ENCODE results near the gene S100A10. TPM values are rescaled to one million over a fixed set of nuclear protein-coding genes. Genes with fewer than 3 reads are reported as not detected.

Gene S100A10
- total and polyA plus RNA-seq, 4 donors, result 7.0 to 99.5 (median 35.4) TPM

DNA sequence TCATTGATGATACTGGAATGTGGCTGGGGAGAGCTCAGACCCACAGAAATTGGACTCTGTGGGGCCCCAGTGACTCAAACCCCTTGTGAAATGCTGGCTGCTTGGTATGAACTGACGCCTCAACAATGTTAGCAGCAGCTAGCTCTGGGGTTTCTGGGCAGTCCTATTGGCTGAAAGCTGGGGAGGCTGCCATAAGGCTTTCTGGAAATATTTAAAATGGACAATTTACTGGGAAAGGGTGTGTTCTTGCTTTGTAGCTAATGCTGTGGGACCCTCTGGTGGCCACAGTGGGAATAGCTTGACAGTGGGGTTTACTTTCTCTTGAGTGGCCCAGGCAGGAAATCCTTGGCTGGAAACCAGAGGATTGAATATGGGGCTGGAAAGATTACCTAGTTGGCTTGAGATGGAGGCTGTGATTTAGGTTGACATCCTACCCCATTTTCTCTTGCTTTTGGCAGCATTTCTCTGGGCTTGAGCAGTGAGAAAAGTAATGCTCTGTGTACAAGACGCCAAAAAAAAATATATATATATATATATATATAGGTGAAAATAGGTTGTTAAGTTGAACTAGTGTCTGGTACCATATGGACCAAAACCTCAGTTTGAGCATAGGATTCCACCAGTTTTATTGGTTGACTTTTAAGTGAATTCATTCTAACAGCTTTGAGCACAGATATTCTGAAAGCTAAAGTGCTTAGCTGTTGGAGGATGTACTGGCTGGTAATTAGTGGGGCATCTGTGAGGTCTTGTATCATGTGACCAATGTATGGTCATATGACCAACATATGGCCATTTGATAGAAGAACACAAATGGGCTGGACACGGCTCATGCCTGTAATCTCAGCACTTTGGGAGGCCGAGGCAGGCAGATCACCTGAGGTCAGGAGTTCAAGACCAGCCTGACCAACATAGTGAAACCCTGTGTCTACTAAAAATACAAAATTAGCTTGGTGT is 8.2 kb upstream of the S100A10 start (continued):
- TF ChIP-seq YY1 (IDR thresholded peaks at IDR 0.05) (no peak), GABPA (IDR thresholded peaks at IDR 0.05 in 1 of 2, conservative IDR thresholded peaks at IDR 0.05 in 1 of 2) (no peak), JUND (IDR thresholded peaks at IDR 0.05) (no peak), RXRA (IDR thresholded peaks at IDR 0.05) (no peak)
- TF ChIP-seq, protein P1, sequence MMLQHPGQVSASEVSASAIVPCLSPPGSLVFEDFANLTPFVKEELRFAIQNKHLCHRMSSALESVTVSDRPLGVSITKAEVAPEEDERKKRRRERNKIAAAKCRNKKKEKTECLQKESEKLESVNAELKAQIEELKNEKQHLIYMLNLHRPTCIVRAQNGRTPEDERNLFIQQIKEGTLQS (IDR thresholded peaks at IDR 0.05), result no peak

DNA sequence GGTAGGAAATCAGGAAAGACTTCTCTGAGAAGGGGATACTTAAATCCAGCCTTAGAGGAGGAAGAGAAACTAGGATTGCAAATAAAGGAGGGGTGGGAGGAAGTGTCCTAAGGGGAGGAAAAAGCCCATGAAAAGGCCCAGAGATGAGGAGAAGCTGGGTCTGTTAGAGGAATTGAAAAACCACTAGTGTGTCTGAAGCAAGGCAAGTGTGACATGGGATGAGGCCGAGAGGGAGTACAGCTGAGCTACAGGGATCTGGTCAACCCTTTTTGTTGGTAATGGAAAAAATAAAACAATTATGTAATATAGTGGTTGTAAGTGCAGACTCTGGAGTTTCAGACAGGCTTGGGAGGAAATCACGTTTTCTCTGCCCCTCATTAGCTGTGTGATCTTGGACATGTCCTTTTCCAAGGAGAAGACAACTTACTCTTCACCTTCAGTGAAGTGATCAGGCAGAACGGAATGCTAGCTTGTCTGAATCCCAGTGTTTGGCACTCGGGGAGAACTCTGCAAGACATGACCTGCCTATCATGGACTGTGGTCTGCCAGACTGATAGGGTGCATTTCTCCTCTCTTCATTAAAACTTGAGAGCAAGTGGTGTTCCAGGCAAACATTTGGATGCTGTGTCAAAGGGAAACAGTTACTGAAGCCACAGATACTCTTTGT is 7.4 kb upstream of the S100A10 start:
- H3K9ac ChIP-seq (ENCODE audit: low read depth in 1 of 2, low read length in 2 of 2), result no peak overlapping the region
- DNase-seq (ENCODE audit: low spot score), result no peak
- no peaks in the 10 kb centered on the region for H3K27me3 ChIP-seq (ENCODE audit: control insufficient read depth in 4 of 4, insufficient read depth in 4 of 4, low read length in 3 of 4)
- no peak overlapping the region for H3K4me3 ChIP-seq (ENCODE audit: low read depth in 1 of 3, low read length in 3 of 3)
- H3K4me1 ChIP-seq (ENCODE audit: control insufficient read depth in 4 of 4, insufficient read depth in 4 of 4, low read length in 3 of 4), result no peaks in the 10 kb centered on the region
- WGBS, result 73% methylated on average over 4 of the region's 4 CpGs
- H3K36me3 ChIP-seq (ENCODE audit: control insufficient read depth in 4 of 4, insufficient read depth in 3 of 4, low read depth in 1 of 4, low read length in 3 of 4), result no peaks in the 10 kb centered on the region
- no peaks in the 10 kb centered on the region for H3K9me3 ChIP-seq (ENCODE audit: control insufficient read depth in 4 of 4, low read length in 3 of 4)
- TF ChIP-seq RAD21 (IDR thresholded peaks at IDR 0.05) (no peak), JUND (IDR thresholded peaks at IDR 0.05) (no peak), SP1 (IDR thresholded peaks at IDR 0.05) (no peak)
- H3K27ac ChIP-seq (ENCODE audit: low read depth in 1 of 2, low read length in 2 of 2), result no peak overlapping the region

DNA sequence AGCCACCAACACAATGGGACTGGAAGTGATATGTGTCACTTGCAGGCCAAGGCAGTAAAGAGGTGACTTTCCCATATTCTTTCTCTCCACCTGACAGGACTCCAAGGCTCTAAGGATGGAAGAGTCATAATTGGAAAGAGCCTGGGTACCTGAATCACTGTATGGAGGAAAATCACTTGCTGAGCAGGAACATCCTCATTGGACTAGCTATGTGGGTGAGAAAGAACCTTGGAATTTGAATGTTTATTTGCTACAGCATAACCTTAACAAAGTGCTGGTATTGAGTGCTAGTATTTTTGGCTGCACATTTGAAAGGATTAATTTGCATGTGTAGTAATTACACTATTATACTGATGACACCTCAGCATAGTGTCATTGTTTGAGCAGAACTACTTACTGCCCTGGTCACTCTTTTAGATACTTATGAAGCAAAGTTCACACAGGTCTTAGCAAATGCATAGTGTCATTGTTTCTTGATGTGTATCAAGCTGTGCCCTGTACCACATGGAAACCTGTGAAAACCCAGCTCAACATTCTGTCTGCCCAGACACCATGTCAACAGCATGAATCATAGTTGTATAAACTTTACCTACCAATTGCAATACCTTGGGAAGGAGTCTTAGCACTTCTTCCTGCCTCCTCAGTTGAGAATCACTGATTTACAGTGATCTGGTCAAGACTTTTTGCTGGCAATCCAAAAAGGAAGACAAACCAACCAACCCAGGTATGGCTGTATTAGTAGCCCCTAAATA is 5.1 kb upstream of the S100A10 start:
- no peak for DNase-seq (ENCODE audit: low spot score)
- Histone ChIP-seq H3K4me3 (ENCODE audit: low read depth in 1 of 3, low read length in 3 of 3) (no peak overlapping the region), H3K36me3 (ENCODE audit: control insufficient read depth in 4 of 4, insufficient read depth in 3 of 4, low read depth in 1 of 4, low read length in 3 of 4) (no peaks in the 10 kb centered on the region), H3K9ac (ENCODE audit: low read depth in 1 of 2, low read length in 2 of 2) (no peak overlapping the region), H3K27ac (ENCODE audit: low read depth in 1 of 2, low read length in 2 of 2) (no peak overlapping the region), H3K27me3 (ENCODE audit: control insufficient read depth in 4 of 4, insufficient read depth in 4 of 4, low read length in 3 of 4) (no peaks in the 10 kb centered on the region), H3K4me1 (ENCODE audit: control insufficient read depth in 4 of 4, insufficient read depth in 4 of 4, low read length in 3 of 4) (peaks cover 0 to 6% (median 5%) of the 10 kb centered on the region in 4 donors), H3K9me3 (ENCODE audit: control insufficient read depth in 4 of 4, low read length in 3 of 4) (no peaks in the 10 kb centered on the region)
- TF ChIP-seq JUND (IDR thresholded peaks at IDR 0.05) (no peak), GABPA (IDR thresholded peaks at IDR 0.05 in 1 of 2, conservative IDR thresholded peaks at IDR 0.05 in 1 of 2) (no peak), NR2F2 (IDR thresholded peaks at IDR 0.05) (no peak)

DNA sequence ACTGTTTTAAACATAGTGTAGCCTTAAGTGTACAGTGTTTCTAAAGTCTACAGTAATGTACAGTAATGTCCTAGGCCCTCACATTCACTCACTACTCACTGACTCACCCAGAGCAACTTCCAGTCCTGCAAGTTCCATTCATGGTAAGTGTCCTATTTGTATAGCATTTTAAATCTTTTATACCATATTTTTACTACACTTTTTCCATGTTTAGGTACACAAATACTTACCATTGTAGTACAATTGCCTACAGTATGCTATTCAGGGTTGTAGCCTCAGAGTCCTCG is 3.6 kb upstream of the S100A10 start:
- TF ChIP-seq YY1 (IDR thresholded peaks at IDR 0.05), result no peak
- TF ChIP-seq FOXA1 (IDR thresholded peaks at IDR 0.05), result no peak
- TF ChIP-seq EGR1 (IDR thresholded peaks at IDR 0.05; ENCODE audit: low read depth in 2 of 2), result no peak
- TF ChIP-seq, protein P1 (IDR thresholded peaks at IDR 0.05), result no peak
- no peak for TF ChIP-seq HNF4A (conservative IDR thresholded peaks at IDR 0.05)
- TF ChIP-seq RXRA (IDR thresholded peaks at IDR 0.05), result no peak
- TF ChIP-seq FOXA2 (IDR thresholded peaks at IDR 0.05), result no peak
- TF ChIP-seq, protein P2, sequence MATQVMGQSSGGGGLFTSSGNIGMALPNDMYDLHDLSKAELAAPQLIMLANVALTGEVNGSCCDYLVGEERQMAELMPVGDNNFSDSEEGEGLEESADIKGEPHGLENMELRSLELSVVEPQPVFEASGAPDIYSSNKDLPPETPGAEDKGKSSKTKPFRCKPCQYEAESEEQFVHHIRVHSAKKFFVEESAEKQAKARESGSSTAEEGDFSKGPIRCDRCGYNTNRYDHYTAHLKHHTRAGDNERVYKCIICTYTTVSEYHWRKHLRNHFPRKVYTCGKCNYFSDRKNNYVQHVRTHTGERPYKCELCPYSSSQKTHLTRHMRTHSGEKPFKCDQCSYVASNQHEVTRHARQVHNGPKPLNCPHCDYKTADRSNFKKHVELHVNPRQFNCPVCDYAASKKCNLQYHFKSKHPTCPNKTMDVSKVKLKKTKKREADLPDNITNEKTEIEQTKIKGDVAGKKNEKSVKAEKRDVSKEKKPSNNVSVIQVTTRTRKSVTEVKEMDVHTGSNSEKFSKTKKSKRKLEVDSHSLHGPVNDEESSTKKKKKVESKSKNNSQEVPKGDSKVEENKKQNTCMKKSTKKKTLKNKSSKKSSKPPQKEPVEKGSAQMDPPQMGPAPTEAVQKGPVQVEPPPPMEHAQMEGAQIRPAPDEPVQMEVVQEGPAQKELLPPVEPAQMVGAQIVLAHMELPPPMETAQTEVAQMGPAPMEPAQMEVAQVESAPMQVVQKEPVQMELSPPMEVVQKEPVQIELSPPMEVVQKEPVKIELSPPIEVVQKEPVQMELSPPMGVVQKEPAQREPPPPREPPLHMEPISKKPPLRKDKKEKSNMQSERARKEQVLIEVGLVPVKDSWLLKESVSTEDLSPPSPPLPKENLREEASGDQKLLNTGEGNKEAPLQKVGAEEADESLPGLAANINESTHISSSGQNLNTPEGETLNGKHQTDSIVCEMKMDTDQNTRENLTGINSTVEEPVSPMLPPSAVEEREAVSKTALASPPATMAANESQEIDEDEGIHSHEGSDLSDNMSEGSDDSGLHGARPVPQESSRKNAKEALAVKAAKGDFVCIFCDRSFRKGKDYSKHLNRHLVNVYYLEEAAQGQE (IDR thresholded peaks at IDR 0.05), result no peak
- no peak for TF ChIP-seq SP1 (IDR thresholded peaks at IDR 0.05)
- TF ChIP-seq, protein P3, sequence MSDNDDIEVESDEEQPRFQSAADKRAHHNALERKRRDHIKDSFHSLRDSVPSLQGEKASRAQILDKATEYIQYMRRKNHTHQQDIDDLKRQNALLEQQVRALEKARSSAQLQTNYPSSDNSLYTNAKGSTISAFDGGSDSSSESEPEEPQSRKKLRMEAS (IDR thresholded peaks at IDR 0.05), result no peak
- no peak for TF ChIP-seq RAD21 (IDR thresholded peaks at IDR 0.05)
- TF ChIP-seq NR2F2 (IDR thresholded peaks at IDR 0.05), result no peak
- no peak for TF ChIP-seq JUND (IDR thresholded peaks at IDR 0.05)
- TF ChIP-seq HNF4G (IDR thresholded peaks at IDR 0.05), result no peak
- no peak for TF ChIP-seq TAF1 (conservative IDR thresholded peaks at IDR 0.05)
- TF ChIP-seq, protein P4, sequence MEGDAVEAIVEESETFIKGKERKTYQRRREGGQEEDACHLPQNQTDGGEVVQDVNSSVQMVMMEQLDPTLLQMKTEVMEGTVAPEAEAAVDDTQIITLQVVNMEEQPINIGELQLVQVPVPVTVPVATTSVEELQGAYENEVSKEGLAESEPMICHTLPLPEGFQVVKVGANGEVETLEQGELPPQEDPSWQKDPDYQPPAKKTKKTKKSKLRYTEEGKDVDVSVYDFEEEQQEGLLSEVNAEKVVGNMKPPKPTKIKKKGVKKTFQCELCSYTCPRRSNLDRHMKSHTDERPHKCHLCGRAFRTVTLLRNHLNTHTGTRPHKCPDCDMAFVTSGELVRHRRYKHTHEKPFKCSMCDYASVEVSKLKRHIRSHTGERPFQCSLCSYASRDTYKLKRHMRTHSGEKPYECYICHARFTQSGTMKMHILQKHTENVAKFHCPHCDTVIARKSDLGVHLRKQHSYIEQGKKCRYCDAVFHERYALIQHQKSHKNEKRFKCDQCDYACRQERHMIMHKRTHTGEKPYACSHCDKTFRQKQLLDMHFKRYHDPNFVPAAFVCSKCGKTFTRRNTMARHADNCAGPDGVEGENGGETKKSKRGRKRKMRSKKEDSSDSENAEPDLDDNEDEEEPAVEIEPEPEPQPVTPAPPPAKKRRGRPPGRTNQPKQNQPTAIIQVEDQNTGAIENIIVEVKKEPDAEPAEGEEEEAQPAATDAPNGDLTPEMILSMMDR (IDR thresholded peaks at IDR 0.05; ENCODE audit: low read depth, low read length, missing input control), result no peak
- Histone ChIP-seq H3K4me3 (ENCODE audit: low read depth in 1 of 3, low read length in 3 of 3) (no peak overlapping the region), H3K27me3 (ENCODE audit: control insufficient read depth in 4 of 4, insufficient read depth in 4 of 4, low read length in 3 of 4) (no peaks in the 10 kb centered on the region), H3K9me3 (ENCODE audit: control insufficient read depth in 4 of 4, low read length in 3 of 4) (no peaks in the 10 kb centered on the region), H3K9ac (ENCODE audit: low read depth in 1 of 2, low read length in 2 of 2) (no peak overlapping the region), H3K4me1 (ENCODE audit: control insufficient read depth in 4 of 4, insufficient read depth in 4 of 4, low read length in 3 of 4) (peaks cover 3 to 19% (median 10%) of the 10 kb centered on the region in 4 donors), H3K27ac (ENCODE audit: low read depth in 1 of 2, low read length in 2 of 2) (no peak overlapping the region), H3K36me3 (ENCODE audit: control insufficient read depth in 4 of 4, insufficient read depth in 3 of 4, low read depth in 1 of 4, low read length in 3 of 4) (no peaks in the 10 kb centered on the region)
- WGBS, result 95% methylated on average over 1 of the region's 1 CpG
- DNase-seq (ENCODE audit: low spot score), result no peak
